ENCODE measurements around the gene SHC4.
"Not testable (repeated sequence)": the region's sequence is repeated elsewhere in the genome, so short reads cannot be mapped to it uniquely, and the experiment has no call there.

SHC4 gene

DNA sequence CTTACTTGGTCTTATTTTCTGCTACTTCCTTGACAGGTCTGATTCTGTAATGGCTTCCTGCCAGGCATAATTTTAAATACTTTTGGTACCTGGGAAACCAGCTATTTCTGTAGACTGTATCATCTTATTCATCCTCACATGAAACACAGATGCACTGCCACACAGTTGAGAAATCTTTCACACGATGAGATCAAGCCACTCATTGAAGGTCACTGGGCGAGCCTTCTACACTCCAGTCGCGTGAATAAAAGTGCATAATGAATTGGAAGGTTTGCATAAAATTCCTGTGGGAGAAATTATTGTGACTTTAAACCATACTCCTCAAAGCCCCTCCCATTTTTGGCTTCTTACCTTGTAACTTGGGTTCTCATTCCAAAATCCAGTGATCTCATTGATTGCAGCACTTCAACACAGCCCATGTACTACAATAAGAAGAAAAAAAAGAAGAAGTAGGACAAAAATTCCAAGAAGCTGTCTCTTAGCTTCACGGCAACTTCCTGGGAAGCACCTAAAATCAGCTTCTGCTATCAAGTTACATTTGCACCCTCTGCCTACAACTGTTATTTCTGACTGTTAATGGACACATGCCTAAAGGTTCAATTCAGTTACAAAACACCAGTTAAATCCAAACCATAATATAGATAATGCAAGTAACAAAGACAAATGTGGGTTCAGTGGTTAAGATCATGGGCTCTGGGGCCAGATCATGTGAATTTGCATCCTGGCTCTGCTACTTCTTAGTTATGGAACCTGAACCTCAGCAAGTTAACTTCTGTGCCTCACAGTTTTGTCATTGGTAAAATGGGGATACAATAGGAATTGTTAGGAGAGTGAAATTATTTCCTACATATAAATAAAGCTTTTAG is 39.0 kb downstream of the SHC4 start:
- no peak for DNase-seq (ENCODE audit: low read depth in 3 of 3)

DNA sequence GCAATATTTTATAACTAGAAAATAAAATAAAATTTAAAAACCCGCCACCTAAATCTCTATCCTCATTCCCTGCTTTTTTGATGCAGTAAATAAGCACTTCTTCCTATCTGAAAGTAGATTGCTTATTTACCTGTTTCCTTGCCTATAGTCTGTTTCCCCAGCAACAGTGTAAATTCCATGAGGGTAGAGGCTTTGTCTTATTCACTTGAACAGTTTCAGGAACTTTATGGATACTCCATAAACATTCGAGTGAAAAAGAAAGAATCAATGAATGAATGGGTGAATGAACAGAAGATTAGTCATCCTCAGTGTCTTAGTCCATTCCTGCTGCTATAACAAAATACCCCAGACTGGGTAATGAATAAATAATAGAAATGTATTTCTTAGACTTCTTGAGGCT is 41.7 kb downstream of the SHC4 start:
- no peak for DNase-seq (ENCODE audit: low read depth in 3 of 3)

DNA sequence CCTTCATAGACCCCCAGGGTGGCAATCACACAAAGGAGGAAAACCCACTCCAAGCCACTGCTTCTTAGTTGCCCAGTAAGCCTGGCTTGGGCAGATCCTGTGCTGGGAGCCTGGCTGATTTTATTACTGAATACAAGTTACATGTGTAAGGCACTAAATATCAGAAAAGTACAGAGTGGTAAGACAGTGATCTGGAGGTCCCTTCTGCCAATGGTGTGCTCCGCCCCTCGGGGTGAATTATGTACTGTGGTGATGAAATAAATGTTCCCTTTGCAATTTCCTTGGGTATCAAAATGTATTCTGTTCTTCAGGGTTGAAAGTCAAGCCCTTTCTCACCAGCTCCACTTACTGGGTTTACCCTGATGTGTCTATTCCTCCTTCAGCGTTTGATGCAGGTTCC is 47.0 kb downstream of the SHC4 start:
- DNase-seq (ENCODE audit: low read depth in 3 of 3), result no peak

DNA sequence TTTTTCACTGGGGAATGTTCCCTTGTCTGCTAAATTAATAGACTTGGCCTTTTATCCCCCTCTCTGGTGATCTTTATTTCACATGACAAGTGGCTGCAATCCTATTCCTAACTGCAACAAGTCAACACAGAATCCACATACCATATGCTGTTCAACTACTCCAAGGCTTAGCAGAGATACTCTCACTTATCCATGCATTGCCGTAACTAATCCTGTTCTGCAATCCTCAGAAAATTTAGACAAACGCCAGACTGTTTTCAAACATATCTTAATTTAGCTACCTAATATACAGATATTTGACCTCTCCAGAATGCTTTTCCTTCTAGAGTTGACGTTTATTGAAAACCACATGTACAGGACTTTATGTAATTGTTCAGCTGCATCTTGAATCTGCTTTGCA is 47.9 kb downstream of the SHC4 start:
- DNase-seq (ENCODE audit: low read depth in 3 of 3), result no peak

DNA sequence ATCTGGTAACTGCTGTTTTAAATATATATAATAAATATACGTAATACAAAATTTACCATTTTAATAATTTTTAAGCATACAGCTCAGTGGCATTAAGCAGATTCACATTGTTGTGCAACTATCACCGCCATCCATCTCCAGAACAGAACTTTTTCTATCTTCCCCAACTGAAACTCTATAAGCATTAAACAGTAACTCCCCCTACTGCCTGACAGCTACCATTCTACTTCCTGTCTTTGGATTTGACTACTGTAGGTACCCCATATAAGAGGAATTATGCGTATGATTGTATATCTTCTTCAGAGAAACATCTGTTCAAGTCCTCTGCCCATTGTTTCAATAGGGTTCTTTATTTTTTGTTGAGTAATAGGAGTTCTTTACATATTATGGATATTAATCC is 49.0 kb downstream of the SHC4 start:
- no peak for DNase-seq (ENCODE audit: low read depth in 3 of 3)

DNA sequence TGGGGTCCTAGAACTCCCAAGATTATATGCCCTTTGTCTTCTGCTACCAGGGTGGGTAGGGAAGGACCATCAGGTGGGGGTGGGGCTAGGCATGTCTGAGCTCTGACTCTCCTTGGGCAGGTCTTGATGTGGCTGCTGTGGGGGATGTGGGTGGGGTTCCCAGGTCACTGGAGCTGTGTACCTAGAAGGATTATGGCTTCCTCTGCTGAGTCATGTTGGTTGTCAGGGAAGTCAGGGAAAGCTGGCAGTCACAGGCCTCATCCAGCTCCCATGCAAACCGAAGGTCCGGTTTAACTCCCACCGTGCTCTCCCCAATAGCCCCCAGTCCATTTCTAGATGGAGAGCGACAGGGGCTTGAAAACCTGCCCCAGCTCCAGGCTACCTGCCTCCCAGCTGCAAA is 50.6 kb downstream of the SHC4 start:
- DNase-seq (ENCODE audit: low read depth in 3 of 3), result no peak

DNA sequence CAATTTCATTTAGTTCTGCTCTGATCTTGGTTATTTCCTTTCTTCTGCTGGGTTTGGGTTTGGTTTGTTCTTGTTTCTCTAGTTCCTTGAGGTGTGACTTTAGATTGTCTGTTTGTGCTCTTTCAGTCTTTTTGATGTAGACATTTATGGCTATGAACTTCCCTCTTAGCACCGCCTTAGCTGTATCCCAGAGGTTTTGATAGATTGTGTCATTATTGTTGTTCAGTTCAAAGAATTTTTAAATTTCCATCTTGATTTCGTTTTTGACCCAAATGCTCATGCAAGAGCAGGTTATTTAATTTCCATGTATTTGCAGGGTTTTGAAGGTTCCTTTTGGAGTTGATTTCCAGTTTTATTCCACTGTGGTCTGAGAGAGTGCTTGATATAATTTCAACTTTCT is 53.2 kb downstream of the SHC4 start:
- DNase-seq (ENCODE audit: low read depth in 3 of 3), result not testable (repeated sequence)

DNA sequence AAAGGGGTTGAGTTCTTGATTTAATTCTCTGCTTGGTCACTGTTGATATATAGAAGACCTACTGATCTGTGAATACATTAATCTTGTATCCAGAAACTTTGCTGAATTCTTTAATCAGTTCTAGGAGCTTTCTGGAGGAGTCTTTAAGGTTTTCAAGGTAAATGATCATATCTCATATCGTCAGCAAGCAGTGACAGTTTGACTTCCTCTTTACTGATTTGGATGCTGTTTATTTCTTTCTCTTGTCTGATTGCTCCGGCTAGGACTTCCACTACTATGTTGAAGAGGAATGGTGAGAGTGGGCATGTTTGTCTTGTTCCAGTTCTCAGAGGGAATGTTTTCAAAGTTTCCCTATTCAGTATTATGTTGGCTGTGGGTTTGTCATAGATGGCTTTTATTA is 54.4 kb downstream of the SHC4 start:
- not testable (repeated sequence) for DNase-seq (ENCODE audit: low read depth in 3 of 3)

DNA sequence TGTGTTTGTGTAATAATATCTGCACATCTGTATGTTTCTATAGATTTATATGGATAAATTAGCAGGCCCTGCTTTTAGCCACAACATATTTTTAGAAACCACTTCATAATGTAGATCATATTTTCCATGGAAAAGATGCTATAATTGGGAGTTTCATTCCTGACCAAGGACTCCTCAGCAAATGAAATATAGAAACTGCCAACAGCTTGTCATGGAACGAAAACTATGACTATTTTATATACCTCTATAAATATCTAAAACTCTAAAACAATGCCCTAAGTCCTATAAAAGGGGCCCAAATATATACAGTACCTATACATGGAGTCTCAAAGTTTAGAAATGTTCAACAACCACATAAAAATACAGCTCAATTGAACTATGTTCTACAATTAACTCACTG is 57.9 kb downstream of the SHC4 start:
- no peak for DNase-seq (ENCODE audit: low read depth in 3 of 3)

DNA sequence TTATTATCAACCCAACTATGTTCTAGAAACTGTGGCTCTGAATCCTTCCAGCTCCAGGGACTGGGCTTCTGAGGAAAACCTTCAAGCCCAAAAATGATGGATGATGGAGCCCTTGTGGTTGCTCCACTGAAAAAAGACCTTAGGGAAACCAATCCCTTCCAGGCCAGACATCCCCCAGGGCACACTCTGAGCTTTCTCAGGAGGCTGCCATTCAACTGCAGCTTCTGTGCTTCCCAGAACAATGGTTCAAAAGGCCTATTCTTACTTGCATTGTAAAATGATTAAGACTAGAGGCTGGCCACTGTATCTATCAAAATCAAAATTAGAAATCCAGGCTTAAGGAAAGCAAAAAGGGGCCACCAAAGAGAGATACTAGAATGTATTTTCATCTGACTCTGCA is 58.5 kb downstream of the SHC4 start:
- DNase-seq (ENCODE audit: low read depth in 3 of 3), result no peak

DNA sequence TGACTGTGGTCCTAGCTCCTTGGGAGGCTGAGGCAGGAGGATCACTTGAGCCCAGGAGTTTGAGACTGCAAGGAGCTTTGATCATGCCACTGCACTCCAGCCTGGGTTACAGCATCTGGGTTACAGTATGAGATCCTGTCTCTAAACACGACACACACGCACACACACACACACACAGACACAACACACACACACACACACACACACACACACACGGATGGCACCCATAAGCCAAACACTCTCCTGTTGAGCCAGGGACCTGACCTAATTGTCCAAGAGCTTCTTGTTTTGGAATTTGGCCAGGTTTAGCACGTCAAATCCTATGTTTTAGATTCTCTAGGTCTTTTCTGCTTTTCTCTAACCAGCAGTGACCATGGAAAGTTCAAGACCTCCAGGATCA is 59.0 kb downstream of the SHC4 start:
- DNase-seq (ENCODE audit: low read depth in 3 of 3), result no peak

DNA sequence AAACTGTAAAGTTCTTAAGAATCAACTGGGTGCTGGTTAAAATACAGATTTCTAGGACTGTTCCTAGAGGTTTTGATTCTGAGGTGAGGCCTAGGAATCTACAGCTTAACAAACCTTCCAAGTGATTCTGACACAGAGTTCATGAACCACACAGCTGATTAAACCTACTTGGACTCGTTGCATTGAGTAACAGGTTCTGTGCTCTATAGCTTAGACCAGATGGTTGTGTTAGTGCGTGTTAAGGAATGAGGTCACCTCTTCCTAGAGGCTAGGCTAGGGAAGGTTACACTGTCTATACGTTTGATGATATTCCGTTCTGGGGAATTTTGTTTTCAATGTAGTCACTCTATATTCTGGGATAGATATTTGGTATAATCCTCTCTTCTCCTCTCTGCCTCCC is 63.9 kb downstream of the SHC4 start:
- DNase-seq (ENCODE audit: low read depth in 3 of 3), result no peak

DNA sequence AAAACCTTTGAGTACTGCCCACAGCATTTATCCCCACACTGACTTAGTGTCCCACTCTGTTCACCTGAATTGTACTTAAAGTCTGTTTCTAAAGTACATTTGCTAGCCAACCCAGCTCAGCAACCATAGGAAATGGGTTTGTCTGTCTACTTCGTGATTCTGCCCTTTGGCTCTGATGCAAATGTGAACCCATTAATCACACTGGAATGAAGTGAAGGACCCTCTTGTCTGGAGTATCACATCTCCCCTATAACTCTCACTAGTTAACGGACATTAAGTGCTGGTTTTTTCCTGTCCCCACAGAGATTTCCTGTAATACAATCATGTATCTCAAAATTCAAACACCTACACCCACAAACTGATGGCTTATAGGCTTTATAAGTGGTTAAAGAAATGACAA is 65.3 kb downstream of the SHC4 start:
- DNase-seq (ENCODE audit: low read depth in 3 of 3), result no peak

DNA sequence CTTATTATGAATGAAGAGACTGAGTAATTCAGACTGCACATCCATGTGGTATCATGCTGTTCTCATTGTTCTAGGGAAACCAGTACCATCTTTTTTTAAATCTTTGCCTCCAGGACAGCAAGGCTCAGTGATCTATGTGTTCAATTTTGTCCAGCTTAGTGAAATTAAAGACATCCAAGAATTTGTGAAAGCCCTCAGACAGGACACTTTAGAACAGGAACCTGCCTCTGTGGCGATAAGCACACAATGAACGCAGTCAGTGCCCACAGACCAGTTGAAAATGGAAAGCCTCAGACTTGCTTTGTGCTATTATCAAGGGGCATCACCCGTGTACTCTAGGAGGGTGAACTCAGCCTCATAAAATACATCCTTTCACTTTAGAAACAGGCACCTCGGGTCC is 65.7 kb downstream of the SHC4 start:
- no peak for DNase-seq (ENCODE audit: low read depth in 3 of 3)

DNA sequence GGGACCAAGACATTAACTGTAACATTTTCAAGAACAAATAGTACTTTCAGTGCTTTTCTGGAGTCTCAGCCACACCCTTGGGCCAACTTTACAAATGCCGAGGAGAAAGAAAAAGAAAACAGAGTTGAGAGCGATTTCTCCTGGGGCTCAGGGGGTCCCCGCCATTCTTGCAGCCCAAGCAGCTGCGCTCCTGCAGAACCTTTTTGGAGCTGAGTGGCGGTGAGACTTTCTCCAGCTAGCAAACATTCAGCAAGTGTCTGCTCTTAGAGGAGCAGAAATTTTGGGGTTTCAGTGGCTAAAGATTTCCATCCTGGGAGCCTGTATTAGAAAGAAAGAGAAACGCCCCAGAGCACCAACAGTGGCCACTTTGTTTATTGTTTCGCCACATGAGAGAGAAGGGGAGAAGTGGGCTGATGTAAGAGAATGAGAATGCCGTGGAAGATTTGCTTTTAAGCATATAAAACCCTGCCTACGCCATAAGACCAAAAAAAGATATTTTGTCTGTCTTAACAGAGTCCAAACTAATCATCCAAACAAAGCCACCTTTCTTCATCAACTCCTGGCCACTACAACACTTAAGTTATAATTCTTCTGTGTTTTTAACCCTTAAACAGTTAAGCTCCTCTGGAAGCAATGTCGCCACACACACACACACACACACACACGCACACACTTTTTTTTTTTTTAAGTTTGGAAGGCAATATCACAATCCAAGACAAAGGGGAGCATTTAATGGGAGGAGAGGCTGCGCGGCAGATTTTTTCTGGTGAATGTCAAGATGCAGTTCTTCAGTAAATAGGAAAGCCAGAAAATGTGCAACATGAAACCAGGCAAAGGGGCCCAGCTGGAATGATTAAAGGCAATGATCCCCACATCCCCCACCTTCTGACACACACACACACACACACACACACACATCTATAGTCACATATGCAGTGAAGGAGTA is 66.6 kb downstream of the SHC4 start:
- no peak for DNase-seq (ENCODE audit: low read depth in 3 of 3)

DNA sequence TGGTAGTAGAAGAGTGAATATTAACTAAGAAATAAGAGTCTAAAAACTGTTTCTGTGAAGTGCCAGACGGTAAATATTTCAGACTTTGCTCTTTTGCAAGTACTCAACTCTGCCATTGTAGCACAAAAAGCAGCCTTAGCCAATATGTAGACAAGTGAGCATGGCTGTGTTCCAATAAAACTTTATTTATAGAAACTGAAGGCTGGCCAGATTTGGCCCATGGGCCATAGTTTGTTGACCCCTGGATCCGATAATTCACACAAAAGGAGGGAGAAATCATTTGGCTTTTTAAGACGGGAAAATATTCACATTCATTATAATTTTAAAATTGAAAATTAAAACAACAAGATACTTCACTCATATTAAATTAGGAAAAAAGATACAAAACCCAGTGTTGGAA is 70.4 kb downstream of the SHC4 start:
- no peak for DNase-seq (ENCODE audit: low read depth in 3 of 3)

DNA sequence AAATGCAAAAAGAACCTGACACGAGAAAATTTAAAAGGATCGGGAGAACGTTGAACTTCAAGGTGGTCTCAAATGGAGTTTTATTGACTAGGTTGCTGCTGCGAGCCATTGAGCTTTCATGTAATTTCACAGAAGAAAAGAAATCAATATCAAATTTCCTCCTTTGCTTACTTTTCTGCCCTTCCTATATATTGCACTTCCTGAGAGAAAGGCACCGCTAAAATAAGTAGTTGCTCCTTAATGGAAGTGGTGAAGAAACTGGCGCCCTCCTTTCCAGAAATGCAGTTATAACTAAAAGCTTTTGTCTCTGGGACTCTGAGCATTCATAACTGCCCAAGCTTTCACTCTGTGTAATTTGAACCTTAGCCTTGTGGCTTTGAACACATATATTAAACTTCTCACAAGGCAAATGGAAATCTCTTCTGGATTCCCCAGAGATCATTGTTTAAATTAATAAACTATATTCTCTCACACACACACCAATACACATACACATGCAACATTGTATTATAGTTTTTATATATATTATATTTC is 72.4 kb downstream of the SHC4 start:
- DNase-seq (ENCODE audit: low read depth in 3 of 3), result no peak

DNA sequence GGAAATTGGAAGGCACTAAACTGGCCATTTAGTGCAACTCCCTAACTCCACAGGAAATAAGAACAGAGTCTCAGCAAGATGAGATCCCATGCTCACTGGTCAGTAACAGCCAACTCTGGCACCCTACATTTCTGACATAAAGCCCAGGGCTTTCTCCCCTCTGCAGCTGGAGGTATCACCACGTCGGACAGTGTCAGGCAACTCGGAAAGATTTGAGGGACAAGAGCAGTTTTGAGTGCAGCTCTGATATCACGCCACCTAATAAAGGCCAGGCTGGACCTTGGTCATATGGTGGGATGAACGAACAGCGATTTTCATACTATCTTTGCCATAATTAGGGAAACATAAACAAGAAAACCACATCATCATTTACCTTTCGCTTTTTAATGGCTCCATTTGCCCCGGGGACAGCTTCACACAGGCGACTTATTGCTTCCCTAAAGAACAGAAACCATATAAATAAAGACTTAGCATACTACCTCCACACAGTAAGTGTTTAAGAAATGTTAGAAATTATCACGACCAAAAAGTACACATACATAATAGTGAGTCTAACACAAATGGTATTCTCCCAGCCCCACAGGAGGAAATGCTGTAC is 73.2 kb downstream of the SHC4 start:
- no peak for DNase-seq (ENCODE audit: low read depth in 3 of 3)

DNA sequence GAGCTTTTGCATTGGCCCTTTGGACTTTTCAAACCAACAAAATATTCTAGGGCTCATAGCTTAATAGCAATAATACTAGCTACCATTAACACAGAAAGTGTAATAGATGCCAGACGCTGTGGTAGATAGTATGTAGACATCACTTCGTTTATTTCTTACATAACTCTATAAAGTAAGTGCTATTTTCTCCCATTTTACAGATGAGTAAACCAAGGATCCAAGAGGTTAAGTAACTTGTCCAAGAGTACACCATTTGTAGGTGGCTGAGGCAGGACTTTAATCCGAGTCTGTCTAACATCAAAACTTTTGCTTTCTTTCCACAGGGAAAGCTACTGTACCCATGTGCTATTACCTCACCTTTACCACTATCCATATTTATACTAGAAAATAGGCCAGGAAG is 73.8 kb downstream of the SHC4 start:
- no peak for DNase-seq (ENCODE audit: low read depth in 3 of 3)

DNA sequence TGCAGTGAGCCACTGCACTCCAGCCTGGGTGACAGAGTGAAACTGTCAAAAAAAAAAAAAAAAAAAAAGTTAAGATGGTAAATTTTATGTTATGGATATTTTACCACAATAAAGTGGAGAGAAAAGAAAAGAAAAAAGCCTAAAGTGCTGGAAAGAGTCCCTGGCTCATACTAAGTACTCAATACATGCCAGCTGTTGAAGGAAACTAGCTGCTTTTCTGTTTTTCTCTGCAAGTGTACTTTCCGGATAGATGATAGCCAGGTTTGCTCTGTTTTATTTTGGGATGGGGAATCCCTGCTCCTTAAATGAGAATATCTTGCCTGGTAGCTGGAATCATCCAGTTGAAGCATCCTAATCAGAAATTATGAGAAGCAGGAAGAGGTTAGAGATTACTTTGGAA is 74.9 kb downstream of the SHC4 start:
- no peak for DNase-seq (ENCODE audit: low read depth in 3 of 3)

DNA sequence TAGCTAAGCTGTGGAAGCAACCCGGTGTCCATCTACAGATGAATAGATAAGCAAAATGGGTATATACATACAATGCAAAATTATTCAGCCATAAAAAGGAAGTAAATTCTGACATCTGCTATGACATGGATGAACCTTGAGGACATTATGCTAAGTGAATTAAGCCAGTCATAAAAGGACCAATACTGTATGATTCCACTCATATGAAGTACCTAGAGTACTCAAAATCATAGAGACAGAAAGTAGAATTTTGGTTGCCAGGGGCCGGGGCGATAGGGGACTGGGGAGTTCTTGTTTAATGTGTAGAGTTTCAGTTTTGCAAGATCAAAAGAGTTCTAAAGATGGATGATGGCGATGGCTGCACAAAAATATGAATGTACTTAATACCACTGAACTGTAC is 75.5 kb downstream of the SHC4 start:
- DNase-seq (ENCODE audit: low read depth in 3 of 3), result peak in 2 of 3 donors; percentile 12 to 43

DNA sequence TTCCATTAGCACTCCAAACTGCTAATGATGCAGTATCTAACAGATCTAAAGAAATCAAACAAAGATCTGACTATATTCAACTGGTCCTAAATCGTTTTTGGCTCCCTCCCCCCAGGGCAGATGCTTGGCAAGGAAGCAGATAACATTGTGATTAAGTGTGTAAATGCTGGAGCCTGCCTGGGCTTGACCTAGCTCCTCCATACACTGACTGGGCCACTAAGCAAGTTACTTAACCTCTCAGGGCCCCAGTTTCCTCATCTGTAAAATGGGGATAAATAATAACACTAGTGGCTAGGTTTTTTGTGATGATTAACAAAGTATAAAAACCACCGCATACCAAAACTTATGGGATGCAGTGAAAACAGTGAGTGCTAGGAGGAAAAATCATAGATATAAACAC is 76.6 kb downstream of the SHC4 start:
- no peak for DNase-seq (ENCODE audit: low read depth in 3 of 3)
